GM18951 (cell line): ENCODE measurements around the gene ELOVL6.

Experiments used
- POLR2A ChIP-seq: IDR thresholded peaks from 4 replicates; pipeline ENCODE4 v1.6.1; 2011; ENCODE audit warnings: mild to moderate bottlenecking; ENCODE audit not compliant: insufficient read length, insufficient read depth; ENCODE audit errors: extremely low read depth
- in situ Hi-C: fragments of 300-500 bp; cut with MboI; formaldehyde crosslinking; loops from one replicate; pipeline ENCODE4 v1.12.0; 2022; ENCODE audit warnings: low sequenced_read_pairs, mixed read lengths, inconsistent platforms; ENCODE audit not compliant: unreplicated experiment

Gene ELOVL6

GRCh38 chr4:110122201-110122600 lies 76.2 kb downstream of the ELOVL6 start:
- no peak for TF ChIP-seq POLR2A
- in situ Hi-C loops = no loop called here

- in situ Hi-C loops = no loop called here
- no peak for TF ChIP-seq POLR2A
Measured at GRCh38 chr4:110120506-110120905, 77.9 kb downstream of the ELOVL6 start.

- in situ Hi-C loops = no loop called here
- no peak for TF ChIP-seq POLR2A
Measured at GRCh38 chr4:110119880-110120279, 78.5 kb downstream of the ELOVL6 start.

- TF ChIP-seq POLR2A = no peak
Measured at GRCh38 chr4:110119337-110119736, 79.1 kb downstream of the ELOVL6 start.

GRCh38 chr4:110112056-110112455 lies 86.4 kb downstream of the ELOVL6 start:
- no peak for TF ChIP-seq POLR2A
- in situ Hi-C loops = no loop called here

More at GRCh38 chr4:110119337-110119736, 79.1 kb downstream of the ELOVL6 start:
- in situ Hi-C loops = no loop called here

- TF ChIP-seq POLR2A = no peak
- in situ Hi-C loops = no loop called here
Measured at GRCh38 chr4:110109455-110109854, 89.0 kb downstream of the ELOVL6 start.

GRCh38 chr4:110108960-110109359 lies 89.5 kb downstream of the ELOVL6 start:
- in situ Hi-C loops = no loop called here
- no peak for TF ChIP-seq POLR2A

GRCh38 chr4:110108422-110108821 lies 90.0 kb downstream of the ELOVL6 start:
- TF ChIP-seq POLR2A = no peak
- in situ Hi-C loops = no loop called here

GRCh38 chr4:110107866-110108265 lies 90.5 kb downstream of the ELOVL6 start:
- no peak for TF ChIP-seq POLR2A
- in situ Hi-C loops = no loop called here

- in situ Hi-C loops = no loop called here
- no peak for TF ChIP-seq POLR2A
Measured at GRCh38 chr4:110106931-110107296, 91.5 kb downstream of the ELOVL6 start.

- TF ChIP-seq POLR2A = no peak
- in situ Hi-C loops = no loop called here
Measured at GRCh38 chr4:110104661-110105060, 93.8 kb downstream of the ELOVL6 start.

GRCh38 chr4:110099638-110100037 lies 98.8 kb downstream of the ELOVL6 start:
- in situ Hi-C loops = no loop called here
- no peak for TF ChIP-seq POLR2A

GRCh38 chr4:110096405-110096804 lies 102.0 kb downstream of the ELOVL6 start:
- in situ Hi-C loops = no loop called here
- TF ChIP-seq POLR2A = no peak

- TF ChIP-seq POLR2A = no peak
- in situ Hi-C loops = no loop called here
Measured at GRCh38 chr4:110092646-110093045, 105.8 kb downstream of the ELOVL6 start.
